Measurements from ENCODE around the gene MVB12B.

Gene MVB12B

GRCh38 chr9:126331964-126332748, 5.5 kb downstream of the MVB12B start:
- DNase-seq, result no peak

- DNase-seq, result no peak
Observed at GRCh38 chr9:126334721-126335621, 8.3 kb downstream of the MVB12B start.

GRCh38 chr9:126335837-126336735, 9.5 kb downstream of the MVB12B start:
- no peak for DNase-seq

- no peak for DNase-seq
Observed at GRCh38 chr9:126336736-126337325, 10.2 kb downstream of the MVB12B start.

- no peak for DNase-seq
Observed at GRCh38 chr9:126337729-126338372, 11.2 kb downstream of the MVB12B start.

- no peak for DNase-seq
Observed at GRCh38 chr9:126338945-126339344, 12.3 kb downstream of the MVB12B start.

GRCh38 chr9:126341426-126341825, 14.8 kb downstream of the MVB12B start:
- DNase-seq, result no peak

- no peak for DNase-seq
Observed at GRCh38 chr9:126341902-126342301, 15.3 kb downstream of the MVB12B start.

GRCh38 chr9:126342621-126343031, 16.0 kb downstream of the MVB12B start:
- DNase-seq, result no peak

GRCh38 chr9:126343271-126343700, 16.7 kb downstream of the MVB12B start:
- DNase-seq, result no peak

GRCh38 chr9:126346031-126346430, 19.4 kb downstream of the MVB12B start:
- no peak for DNase-seq

- DNase-seq, result no peak
Observed at GRCh38 chr9:126347093-126347492, 20.5 kb downstream of the MVB12B start.

- no peak for DNase-seq
Observed at GRCh38 chr9:126347911-126348760, 21.5 kb downstream of the MVB12B start.

GRCh38 chr9:126348911-126349550, 22.4 kb downstream of the MVB12B start:
- DNase-seq, result peak; percentile 16

GRCh38 chr9:126354887-126355770, 28.5 kb downstream of the MVB12B start:
- DNase-seq, result no peak

- peak; percentile 16 for DNase-seq
Observed at GRCh38 chr9:126357074-126357473, 30.4 kb downstream of the MVB12B start.

GRCh38 chr9:126360073-126360472, 33.4 kb downstream of the MVB12B start:
- DNase-seq, result no peak

- no peak for DNase-seq
Observed at GRCh38 chr9:126361810-126362238, 35.2 kb downstream of the MVB12B start.

- no peak for DNase-seq
Observed at GRCh38 chr9:126363250-126363649, 36.6 kb downstream of the MVB12B start.
